Measurements from ENCODE around the gene YBX2. TPM values are rescaled to one million over a fixed set of nuclear protein-coding genes. Genes with fewer than 3 reads are reported as not detected.
A peak's percentile ranks its signal among the peaks of the same experiment; 100 is the strongest.

Gene YBX2
- total and polyA plus RNA-seq, 2 donors (not counting 3 experiments of a cell fraction or from before 2014, with no cell fraction given) = 0.15 to 0.31 TPM

- H3K27ac ChIP-seq (ENCODE audit: insufficient read depth, low read depth, low read length) = peak within 1 kb of the TSS; percentile 65
- H3K4me3 ChIP-seq (replicated peaks in 1 of 3; ENCODE audit: insufficient read depth in 1 of 3, low read depth in 1 of 3, low read length in 3 of 3) = peak within 1 kb of the TSS; percentile 12 to 87 (median 64)
- intact Hi-C loops (cut with micrococcal nuclease) (loop anchor here (1.0 kb wide), 1 partner anchor 14 kb away; the partner anchor contains the start of gene NEURL4), dilution Hi-C loops (cut with MboI; ENCODE audit: extremely low pct_ligation_motif_present, low sequenced_read_pairs) (no loop called here)
- H3K9ac ChIP-seq (replicated peaks; ENCODE audit: extremely low read depth, insufficient read depth, low read length) = peak within 1 kb of the TSS; percentile 49
- DNase-seq (ENCODE audit: low read depth, low spot score) (peak; percentile 84), FAIRE-seq (peak; percentile 93)
- H4K20me1 ChIP-seq (replicated peaks; ENCODE audit: control insufficient read depth, extremely low read depth, insufficient read depth, low read length) = peaks cover 2% of the 10 kb centered on the region
- CTCF ChIA-PET = interaction anchor here (0.7 to 1.8 kb wide), 6 partner anchors 14 to 269 kb away, joined by 3 to 10 read pairs (median 3); partner anchors contain the start of genes NEURL4 and SLC2A4
- peaks cover 29 to 48% of the 10 kb centered on the region in 2 experiments for H3K36me3 ChIP-seq (ENCODE audit: control insufficient read depth in 2 of 2, extremely low read depth in 1 of 2, insufficient read depth in 2 of 2, low read length in 2 of 2)
- peaks cover 27% of the 10 kb centered on the region for H3K4me1 ChIP-seq (ENCODE audit: control insufficient read depth, extremely low read depth, insufficient read depth, low read length)
- no peaks in the 10 kb centered on the region for H3K9me3 ChIP-seq (replicated peaks; ENCODE audit: control insufficient read depth, insufficient read depth, low read length)
- H3K4me2 ChIP-seq (ENCODE audit: insufficient read depth, low read length) = peak within 1 kb of the TSS; percentile 60
- H2AFZ ChIP-seq (ENCODE audit: low read depth, low read length) = peak within 1 kb of the TSS; percentile 75
- H3K27me3 ChIP-seq (ENCODE audit: control insufficient read depth in 2 of 2, insufficient read depth in 2 of 2, low read length in 2 of 2) = no peaks in the 10 kb centered on the region
- H3K9me1 ChIP-seq (replicated peaks; ENCODE audit: control insufficient read depth, extremely low read depth, insufficient read depth, low read length) = no peaks in the 10 kb centered on the region
- peaks cover 24% of the 10 kb centered on the region for H3K79me2 ChIP-seq (ENCODE audit: control insufficient read depth, insufficient read depth, low read length)
- POLR2A ChIA-PET = interaction anchor here (1.0 kb wide), 1 partner anchor 15 kb away, joined by 3 read pairs; the partner anchor contains the start of gene NEURL4
- BruUV-seq (replicated peaks) = no TSS peak
- no peak for TF ChIP-seq MAX (IDR thresholded peaks at IDR 0.05; ENCODE audit: insufficient read depth, insufficient read length)
- peak; percentile 76 for TF ChIP-seq POLR2A (IDR thresholded peaks at IDR 0.05; ENCODE audit: low read depth, low read length)
- TF ChIP-seq MYC (IDR thresholded peaks at IDR 0.05; ENCODE audit: low read depth, low read length) = no peak
- TF ChIP-seq POLR2AphosphoS5 (IDR thresholded peaks at IDR 0.05; ENCODE audit: insufficient read depth, low read depth, low read length) = peak; percentile 92
These were observed 20.5 kb upstream of the YBX2 start, which contains the start of gene GPS2 for GRCh38 chr17:7314719-7315569. Gene GPS2 (minus strand): TSS chr17:7315360. CDS start chr17:7315052, 308 bp downstream.

Measured in endothelial cell of umbilical vein (primary cell).